ENCODE results near the gene PACSIN1. TPM values are rescaled to one million over a fixed set of nuclear protein-coding genes. Genes with fewer than 3 reads are reported as not detected.

PACSIN1 gene
- total RNA-seq, 6 experiments from 2014 or later = 0.05 to 0.37 (median 0.22) TPM; not detected in 1

GRCh38 chr6:34489207-34489805 lies 23.4 kb downstream of the PACSIN1 start:
- WGBS (ENCODE audit: insufficient coverage, low coverage, low lambda C conversion rate, missing lambda C conversion rate) = 61% methylated on average over 3 of the region's 9 CpGs
- ATAC-seq = no peak
- Histone ChIP-seq H3K4me3 (no peak overlapping the region), H3K27me3 (no peaks in the 10 kb centered on the region), H3K27ac (no peak overlapping the region), H3K36me3 (no peaks in the 10 kb centered on the region), H3K4me1 (no peaks in the 10 kb centered on the region), H3K9me3 (no peaks in the 10 kb centered on the region)
- intact Hi-C loops (cut with DNase I) = no loop called here
- peak in 1 of 3 donors; percentile 30 for DNase-seq
- TF ChIP-seq, protein P1, sequence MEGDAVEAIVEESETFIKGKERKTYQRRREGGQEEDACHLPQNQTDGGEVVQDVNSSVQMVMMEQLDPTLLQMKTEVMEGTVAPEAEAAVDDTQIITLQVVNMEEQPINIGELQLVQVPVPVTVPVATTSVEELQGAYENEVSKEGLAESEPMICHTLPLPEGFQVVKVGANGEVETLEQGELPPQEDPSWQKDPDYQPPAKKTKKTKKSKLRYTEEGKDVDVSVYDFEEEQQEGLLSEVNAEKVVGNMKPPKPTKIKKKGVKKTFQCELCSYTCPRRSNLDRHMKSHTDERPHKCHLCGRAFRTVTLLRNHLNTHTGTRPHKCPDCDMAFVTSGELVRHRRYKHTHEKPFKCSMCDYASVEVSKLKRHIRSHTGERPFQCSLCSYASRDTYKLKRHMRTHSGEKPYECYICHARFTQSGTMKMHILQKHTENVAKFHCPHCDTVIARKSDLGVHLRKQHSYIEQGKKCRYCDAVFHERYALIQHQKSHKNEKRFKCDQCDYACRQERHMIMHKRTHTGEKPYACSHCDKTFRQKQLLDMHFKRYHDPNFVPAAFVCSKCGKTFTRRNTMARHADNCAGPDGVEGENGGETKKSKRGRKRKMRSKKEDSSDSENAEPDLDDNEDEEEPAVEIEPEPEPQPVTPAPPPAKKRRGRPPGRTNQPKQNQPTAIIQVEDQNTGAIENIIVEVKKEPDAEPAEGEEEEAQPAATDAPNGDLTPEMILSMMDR (IDR thresholded peaks at IDR 0.05) = no peak
- TF ChIP-seq POLR2A (IDR thresholded peaks at IDR 0.05) = no peak

DNA sequence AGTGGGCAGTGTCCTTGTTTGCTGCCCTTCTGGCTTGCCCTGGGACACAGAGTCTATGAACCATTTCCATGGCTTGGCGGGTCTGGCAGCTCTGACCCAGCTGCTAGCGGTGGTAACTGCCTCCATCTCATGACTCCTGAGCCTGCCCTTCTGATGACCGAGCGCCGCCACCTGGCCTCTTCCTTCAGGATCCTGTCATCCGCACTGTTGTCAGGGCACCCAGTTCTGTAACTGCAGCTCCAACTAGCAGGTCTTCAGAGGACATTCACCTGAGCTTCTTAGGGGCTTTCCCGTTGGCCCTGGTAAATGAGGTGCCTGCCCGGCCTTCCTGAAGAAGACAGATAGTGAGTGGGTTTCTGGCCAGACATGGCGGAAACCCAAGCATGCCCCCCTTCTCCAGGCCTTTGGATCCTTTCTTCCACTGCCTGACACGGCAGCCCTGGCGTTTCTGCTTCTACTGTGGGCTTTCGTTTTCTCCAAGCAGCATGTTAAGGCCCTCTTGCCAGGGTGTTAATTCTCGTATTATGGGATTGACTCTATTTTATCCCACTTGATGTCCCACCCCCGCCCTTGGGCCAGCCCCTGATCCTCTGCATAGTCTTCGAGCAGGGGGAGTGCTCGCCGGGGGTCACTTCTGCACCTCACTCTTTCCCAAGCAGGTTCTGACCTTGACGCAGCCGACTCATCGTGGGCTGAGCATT lies 24.7 kb downstream of the PACSIN1 start:
- intact Hi-C loops (cut with DNase I) = no loop called here
- WGBS (ENCODE audit: insufficient coverage, low coverage, low lambda C conversion rate, missing lambda C conversion rate) = 80% methylated on average over 10 of the region's 20 CpGs

GRCh38 chr6:34491091-34491430 lies 25.2 kb downstream of the PACSIN1 start:
- H3K4me3 ChIP-seq = no peak overlapping the region
- no peaks in the 10 kb centered on the region for H3K9me3 ChIP-seq
- H3K4me1 ChIP-seq = no peaks in the 10 kb centered on the region
- no peak for TF ChIP-seq POLR2A (IDR thresholded peaks at IDR 0.05)
- TF ChIP-seq, protein P1 (IDR thresholded peaks at IDR 0.05) = no peak
- no peak for ATAC-seq
- no peak overlapping the region for H3K27ac ChIP-seq
- no peaks in the 10 kb centered on the region for H3K36me3 ChIP-seq
- 70% methylated on average over 10 of the region's 10 CpGs for WGBS (ENCODE audit: insufficient coverage, low coverage, low lambda C conversion rate, missing lambda C conversion rate)
- intact Hi-C loops (cut with DNase I) = no loop called here
- H3K27me3 ChIP-seq = no peaks in the 10 kb centered on the region
- no peak for DNase-seq

More for the DNA sequence above, 24.7 kb downstream of the PACSIN1 start:
- DNase-seq (no peak), ATAC-seq (no peak)
- H3K27ac ChIP-seq = no peak overlapping the region
- TF ChIP-seq, protein P1 (IDR thresholded peaks at IDR 0.05) = no peak
- no peak for TF ChIP-seq POLR2A (IDR thresholded peaks at IDR 0.05)
- no peaks in the 10 kb centered on the region for H3K4me1 ChIP-seq
- H3K9me3 ChIP-seq = no peaks in the 10 kb centered on the region
- H3K4me3 ChIP-seq = no peak overlapping the region
- no peaks in the 10 kb centered on the region for H3K27me3 ChIP-seq
- no peaks in the 10 kb centered on the region for H3K36me3 ChIP-seq

DNA sequence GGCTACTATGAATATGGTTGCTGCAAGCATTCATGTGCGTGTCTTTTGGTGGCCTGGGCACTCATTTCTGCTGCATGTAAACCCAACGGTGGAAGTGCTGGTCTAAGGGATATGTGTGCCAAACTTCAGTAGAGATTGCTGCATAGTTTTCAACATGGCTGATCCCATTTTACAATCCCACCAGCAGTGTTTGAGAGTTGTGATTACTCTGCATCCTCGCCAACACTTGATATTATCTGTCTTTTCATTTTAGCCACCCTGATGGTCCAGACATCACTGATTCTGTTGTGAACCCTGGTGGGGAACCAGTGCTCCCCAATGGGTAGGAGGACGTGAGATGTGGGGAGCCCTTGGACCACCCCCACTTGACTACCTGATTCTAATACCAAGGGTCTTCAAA lies 27.5 kb downstream of the PACSIN1 start:
- ATAC-seq = no peak
- WGBS (ENCODE audit: insufficient coverage, low coverage, low lambda C conversion rate, missing lambda C conversion rate) = 71% methylated on average over 2 of the region's 4 CpGs
- TF ChIP-seq, protein P1 (IDR thresholded peaks at IDR 0.05) = no peak
- no peak for TF ChIP-seq POLR2A (IDR thresholded peaks at IDR 0.05)

More for the DNA sequence above, 27.5 kb downstream of the PACSIN1 start:
- H3K9me3 ChIP-seq = no peaks in the 10 kb centered on the region
- intact Hi-C loops (cut with DNase I) = no loop called here
- no peaks in the 10 kb centered on the region for H3K36me3 ChIP-seq
- no peak overlapping the region for H3K27ac ChIP-seq
- no peaks in the 10 kb centered on the region for H3K4me1 ChIP-seq
- DNase-seq = no peak
- H3K4me3 ChIP-seq = no peak overlapping the region
- no peaks in the 10 kb centered on the region for H3K27me3 ChIP-seq
